GM11168 (cell line): Measurements from ENCODE around the gene FGF21.
"Not testable (repeated sequence)": the region's sequence is repeated elsewhere in the genome, so short reads cannot be mapped to it uniquely, and the experiment has no call there.

ENCODE experiments used
- in situ Hi-C: fragments of 300-500 bp; cut with MboI; formaldehyde crosslinking; loops from one replicate; pipeline ENCODE4 v1.12.0; 2022; ENCODE audit warnings: low sequenced_read_pairs; ENCODE audit not compliant: unreplicated experiment

Gene FGF21, protein sequence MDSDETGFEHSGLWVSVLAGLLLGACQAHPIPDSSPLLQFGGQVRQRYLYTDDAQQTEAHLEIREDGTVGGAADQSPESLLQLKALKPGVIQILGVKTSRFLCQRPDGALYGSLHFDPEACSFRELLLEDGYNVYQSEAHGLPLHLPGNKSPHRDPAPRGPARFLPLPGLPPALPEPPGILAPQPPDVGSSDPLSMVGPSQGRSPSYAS

DNA sequence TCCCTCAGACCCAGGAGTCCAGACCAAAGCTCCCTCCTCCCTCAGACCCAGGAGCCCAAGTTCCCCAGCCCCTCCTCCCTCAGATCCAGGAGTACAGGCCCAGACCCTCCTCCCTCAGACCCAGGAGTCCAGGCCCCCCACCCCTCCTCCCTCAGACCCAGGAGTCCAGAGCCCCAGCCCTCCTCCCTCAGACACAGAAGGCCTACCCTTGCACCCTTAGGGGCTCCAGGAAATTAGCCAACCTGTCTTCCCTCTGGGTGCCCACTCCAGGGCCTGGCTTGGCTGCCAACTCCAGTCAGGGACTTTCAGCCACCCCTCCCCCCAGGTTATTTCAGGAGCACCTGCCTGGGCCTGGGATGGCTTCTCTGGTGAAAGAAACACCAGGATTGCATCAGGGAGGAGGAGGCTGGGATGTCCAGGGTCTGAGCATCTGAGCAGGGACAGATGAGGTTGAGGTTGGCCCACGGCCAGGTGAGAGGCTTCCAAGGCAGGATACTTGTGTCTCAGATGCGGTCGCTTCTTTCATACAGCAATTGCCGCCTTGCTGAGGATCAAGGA, at the start of gene FGF21:
Gene FGF21 (plus strand): TSS at position 441 of the 558 bp plus-strand sequence. CDS start 713 bp downstream, outside the sequence.
- in situ Hi-C loops: no loop called here

DNA sequence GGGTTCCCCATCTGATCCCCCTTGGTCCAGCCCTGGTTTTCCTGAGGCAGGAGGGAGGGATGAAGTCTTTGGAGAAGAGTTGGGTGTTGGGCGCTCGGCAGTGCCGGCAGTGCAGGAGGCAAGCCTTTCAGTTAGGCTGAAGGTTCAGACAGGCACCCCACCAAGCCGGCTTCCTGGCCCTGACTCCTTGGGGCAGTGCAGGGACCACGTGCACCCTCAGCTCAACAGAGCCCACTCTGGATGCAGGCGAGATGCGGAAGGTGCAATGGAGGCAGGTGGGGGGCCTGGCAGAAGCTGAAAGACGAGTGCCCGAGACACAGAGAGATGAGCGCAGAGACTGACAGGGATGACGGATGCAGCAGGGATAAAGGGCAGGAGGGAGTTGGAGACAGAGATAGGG, 46.9 kb upstream of the FGF21 start:
- in situ Hi-C loops: no loop called here

DNA sequence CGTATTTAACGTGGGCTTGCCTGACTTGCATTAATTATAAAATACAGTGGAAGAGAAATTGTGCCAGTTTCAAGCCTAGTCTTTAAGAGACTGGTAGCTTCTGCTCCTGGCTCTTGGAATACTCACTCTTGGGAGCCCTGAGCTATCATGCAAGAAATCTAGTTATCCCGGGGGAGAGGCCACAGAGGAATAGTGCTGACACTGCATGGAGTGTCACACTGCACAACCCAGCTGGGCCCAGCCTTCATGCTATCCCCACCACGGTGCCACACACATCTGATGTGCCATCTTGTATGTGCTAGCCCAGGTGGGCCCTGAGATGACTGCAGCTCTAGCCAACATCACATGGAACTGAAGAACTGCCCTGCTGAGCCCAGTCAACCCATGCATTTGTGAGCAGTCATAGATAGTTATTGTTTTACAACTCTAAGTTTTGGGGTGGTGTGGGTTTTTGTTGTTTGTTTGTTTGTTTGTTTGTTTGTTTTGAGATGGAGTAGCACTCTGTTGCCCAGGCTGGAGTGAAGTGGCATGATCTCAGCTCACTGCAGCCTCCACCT, 44.1 kb upstream of the FGF21 start:
- in situ Hi-C loops: no loop called here

DNA sequence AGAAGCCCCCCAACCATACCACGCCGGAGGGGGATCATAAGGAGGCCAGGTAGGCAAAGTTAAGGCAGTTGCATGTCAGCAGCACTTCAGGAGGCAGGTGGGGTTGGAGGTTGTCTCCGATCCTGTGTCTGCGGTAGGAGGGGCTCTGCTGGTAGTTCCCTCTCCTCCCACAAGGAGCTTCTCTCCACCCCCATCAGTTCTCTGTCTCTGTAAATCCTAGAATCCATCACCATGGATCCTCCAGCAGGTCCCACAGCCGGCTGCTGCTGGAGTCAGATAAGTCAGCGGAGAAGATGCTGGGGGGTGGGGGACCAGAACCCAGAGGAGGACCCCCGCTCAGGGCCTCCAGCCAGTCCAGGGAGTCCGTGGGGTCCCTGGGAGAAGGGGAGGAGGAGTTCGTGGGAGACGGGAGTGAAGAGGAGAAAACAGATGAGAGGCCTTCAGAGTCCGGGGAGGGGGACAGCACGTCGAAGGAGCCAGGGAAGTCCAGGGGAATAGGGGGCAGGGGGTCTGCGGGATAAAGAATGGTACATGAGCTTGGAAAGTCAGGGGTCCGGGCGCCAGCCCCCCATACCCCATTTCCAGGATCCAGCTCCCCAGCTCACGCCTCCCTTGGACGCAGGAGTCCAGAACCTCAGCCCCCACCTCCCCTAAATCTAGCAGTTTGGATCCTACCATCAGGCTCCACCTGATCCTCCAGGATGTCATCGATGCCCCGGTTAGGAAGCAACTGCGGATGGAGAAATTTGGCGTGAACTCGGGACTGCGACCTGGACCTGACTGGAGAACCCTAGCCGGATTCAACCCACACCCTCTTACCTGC, 42.1 kb upstream of the FGF21 start:
- in situ Hi-C loops: no loop called here

DNA sequence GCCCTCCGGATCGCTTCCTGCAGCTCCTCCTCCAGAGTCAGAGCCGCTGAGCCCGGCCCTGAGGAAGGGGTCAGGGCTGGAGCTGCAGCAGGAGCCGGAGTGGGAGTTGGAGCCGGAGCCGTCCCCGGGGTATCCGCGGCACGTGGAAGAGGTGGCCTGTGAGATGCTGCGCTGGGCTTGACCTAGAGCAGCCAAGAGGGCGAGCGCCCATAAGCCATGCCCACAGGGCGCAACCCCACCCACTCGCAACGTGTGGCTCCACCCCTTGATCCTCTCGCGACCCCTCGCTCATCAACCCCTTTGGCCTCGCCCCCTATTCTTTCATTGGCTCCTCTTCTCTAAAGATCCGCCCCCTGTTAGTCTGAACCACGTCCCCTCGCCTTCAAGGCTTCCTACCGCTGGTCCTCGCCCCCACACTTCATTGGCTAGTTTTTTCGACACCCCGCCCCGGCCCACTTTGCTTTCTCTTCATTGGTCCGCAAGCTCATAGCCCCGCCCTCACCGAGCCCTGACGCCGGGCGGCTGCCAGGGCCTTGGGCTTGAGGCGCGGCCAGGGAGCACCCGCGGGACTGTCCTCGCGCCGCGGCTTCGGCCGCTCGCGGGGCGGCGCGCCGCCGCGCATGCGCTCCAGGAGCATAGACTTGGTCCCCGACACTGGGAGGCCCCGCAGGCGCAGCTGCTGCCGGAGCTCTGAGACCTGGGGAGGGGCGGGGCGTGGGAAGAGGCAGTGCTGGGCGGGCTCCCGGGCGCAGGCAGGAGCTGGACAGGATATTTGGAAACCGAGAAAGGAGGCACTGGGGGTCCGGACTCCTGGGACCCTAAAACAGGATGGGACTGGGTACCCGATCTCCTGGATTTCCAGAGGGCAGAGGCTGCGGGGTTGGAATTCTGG, 41.2 kb upstream of the FGF21 start:
- in situ Hi-C loops: no loop called here

DNA sequence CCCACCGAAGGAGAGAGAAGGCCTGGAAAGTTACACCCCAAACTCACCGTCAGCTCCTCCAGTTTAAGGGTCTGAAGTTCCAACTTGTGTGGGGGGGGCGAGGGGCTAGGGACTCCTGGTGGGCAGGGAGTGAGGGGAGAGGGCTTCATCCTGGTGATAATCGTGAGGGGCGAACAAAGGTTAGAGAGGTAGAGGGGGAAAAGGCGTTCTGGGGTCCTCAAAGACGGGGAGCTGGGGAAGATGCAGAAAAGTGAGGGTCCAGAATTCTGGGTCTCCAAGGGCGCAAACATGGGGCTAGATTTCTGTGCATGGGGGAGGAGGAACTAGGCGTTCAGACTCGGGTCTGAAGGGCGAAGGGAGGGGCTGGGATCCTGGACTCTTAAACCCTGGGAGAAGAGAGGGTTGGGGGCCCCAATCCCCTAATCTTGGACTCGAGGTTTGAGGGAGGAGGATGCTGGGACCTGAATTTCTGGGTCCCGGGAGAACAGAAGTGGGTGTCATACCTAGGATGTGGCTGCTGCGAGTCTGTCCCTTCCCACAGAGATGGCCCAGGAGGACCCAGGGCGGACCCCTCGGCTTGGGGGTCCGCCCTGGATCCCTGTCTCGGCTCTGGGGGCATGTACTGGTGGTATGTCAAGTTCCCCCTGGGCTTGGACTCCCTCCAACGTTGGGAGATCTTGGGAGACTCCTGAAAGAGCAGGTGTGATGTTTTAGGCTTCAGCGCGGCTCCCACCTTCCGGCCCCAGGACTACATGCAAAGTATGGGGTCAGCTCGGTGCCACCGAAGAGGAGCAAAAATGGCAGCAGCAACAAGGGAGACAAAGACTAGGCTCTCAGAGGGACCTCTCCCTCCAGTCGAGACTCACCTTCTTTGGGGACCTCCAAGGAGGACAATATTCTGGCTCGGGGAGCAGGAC, 40.3 kb upstream of the FGF21 start:
- in situ Hi-C loops: no loop called here

DNA sequence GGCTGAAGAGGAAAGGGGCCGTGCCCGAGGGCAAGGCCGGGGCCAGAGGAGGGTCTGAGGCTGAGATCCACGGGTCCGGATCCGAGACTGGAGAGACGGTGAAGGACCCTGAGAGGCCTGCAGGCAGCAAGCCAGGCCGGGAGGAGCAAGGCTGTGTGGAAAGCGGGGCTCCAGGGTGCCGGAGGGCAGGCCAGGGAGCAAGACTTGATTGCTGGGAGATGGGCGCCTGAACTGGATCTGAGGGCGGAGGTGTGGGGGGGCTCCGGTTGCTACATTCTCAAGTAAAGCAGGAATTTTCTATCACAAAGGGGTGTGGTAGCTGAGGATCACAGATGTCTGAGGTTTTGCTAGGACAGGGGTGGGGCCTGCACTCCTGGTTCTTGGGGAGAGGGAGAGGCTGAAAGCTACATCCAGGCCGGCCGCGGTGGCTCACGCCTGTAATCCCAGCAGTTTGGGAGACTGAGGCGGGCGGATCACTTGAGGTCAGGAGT, 39.6 kb upstream of the FGF21 start:
- in situ Hi-C loops: no loop called here

DNA sequence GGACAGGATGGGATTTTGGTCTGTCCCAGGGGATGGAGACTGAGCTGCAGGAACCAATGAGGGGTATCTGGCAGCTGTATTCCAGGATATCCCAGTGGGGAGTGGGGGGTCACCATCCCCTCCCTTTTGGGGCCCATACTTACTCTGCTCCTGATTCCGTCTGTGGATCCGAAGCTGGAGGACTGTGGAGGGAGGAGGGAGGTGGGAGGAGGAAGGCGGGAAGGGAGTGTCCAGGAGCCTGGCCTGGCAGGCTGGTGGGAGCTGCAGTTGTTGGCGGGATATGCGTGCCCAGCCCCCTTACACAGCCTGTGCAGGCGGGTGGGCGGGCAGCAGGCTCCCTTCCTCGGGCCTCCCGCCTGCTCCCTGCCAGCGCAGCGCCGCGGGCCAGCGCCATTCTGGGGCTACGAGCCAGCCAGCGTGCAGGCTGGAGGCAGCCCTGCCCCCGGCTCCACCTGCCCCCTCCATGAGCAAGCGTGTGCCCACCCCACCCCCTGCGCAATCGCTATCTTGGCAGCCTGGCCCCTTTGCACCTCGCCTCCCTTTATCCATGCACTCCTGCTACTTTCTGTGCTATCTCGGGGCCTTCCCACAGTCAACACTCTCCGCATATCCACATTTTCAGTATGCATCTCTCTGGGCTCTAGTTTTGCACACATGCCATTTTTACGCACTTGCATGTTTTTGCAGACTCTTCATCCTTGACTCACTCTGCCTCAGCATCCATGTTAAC, 38.6 kb upstream of the FGF21 start:
- in situ Hi-C loops: no loop called here

DNA sequence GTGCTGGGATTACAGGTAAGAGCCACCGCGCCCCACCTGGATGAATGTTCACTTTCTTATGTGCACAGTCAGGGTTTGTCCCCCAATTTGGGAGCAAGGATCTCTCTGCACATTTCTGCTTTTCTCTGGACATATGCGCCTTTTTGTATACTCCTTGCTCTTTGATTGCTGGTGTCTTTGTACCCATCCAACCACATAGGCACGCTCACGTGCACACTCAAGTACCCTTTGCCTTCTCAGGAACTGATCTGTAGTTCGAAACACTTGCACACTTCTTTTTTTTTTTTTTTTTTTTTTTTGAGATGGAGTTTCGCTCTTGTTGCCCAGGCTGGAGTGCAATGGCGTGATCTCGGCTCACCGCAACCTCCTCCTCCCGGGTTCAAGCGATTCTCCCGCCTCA, 37.2 kb upstream of the FGF21 start:
- in situ Hi-C loops: not testable (repeated sequence)

DNA sequence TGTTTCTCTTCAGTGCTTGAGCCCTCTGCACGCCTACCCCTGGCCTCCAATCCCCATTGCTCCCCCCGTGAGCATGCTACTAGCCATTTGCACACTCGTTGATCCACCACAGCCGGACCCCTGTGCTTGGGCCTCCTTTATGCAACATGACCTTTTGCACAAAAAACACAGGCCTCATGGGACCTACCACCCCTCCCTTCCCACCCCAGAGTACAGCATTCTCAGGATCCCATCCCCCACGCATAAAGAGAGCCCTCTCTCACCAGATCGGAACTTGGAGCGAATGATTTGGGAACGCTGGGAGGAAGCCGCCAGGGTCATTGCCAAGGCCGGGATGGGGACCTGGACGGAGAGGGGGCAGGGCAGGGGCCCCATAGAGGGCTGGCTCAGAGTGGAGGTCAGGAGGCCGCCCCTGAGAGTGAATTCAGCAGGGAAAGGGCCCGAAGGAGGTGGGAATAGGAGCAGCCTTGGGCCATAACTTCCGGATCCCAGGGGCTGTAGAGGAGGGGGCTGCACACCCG, 36.6 kb upstream of the FGF21 start:
- in situ Hi-C loops: no loop called here

DNA sequence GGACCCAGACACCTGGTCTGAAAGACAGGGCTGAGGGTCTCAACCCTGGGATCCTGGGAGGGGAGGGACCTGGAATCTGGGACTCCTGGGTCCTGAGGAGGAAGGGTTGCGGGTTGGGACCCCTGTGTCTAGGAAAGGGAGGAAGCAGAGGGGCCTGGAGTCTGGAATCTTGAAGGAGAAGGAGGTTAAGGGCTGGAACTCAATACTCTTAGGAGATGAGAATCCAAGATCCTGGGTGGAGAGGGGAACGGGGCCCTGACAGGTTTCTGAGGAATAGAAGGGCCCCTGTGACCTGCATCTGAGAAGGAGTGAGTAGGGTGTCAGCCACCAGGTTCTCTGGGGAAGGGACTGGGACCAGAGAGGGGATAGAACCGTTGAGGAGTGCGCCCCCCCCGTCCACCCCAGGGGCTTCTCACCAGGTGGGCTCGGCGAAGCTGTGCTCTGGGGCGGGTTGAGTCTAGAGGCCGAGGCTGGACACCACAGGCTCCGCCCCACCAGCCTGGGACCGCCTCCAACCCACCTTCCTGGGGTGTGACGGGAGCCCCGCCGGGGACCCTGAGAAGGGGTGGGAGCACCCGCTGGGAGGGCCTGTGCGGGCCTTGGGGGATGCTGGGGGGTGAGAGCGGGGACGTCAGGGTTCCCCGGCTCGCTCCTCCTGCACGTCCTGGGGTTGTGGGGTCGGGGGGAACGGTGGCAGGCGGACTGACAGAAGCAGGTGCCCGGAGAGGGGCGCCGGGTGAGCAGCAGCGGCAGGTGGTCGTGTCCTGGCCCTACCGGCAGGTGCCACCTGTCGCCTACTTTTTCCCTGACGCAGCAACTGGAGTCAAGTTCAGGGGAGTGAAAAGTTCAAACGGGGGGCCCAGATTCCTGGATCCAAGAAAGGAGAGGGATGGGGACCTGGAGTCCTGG, 35.8 kb upstream of the FGF21 start, which contains the start of gene MAMSTR:
Gene MAMSTR (minus strand): TSS at position 463 of the 909 bp plus-strand sequence. CDS start 694 bp downstream, outside the sequence.
- in situ Hi-C loops: no loop called here

DNA sequence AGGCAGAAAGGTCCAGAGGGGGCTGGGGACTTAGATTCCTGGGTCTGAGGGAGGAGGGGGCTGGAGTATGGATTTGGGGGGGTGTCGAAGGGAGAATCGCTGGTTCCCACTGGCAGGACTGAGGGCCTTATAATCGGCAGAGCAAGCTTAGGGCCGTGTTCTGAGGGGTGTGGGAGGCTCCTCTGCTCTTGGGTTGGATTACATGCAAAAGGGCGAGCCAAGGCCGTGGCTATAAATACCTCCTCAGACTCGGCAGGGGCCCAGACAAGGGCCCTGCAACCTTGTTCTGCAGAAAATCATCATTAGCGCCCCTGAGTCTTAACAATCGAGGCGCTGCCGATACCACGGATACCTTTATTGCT, 35.1 kb upstream of the FGF21 start:
- in situ Hi-C loops: no loop called here

DNA sequence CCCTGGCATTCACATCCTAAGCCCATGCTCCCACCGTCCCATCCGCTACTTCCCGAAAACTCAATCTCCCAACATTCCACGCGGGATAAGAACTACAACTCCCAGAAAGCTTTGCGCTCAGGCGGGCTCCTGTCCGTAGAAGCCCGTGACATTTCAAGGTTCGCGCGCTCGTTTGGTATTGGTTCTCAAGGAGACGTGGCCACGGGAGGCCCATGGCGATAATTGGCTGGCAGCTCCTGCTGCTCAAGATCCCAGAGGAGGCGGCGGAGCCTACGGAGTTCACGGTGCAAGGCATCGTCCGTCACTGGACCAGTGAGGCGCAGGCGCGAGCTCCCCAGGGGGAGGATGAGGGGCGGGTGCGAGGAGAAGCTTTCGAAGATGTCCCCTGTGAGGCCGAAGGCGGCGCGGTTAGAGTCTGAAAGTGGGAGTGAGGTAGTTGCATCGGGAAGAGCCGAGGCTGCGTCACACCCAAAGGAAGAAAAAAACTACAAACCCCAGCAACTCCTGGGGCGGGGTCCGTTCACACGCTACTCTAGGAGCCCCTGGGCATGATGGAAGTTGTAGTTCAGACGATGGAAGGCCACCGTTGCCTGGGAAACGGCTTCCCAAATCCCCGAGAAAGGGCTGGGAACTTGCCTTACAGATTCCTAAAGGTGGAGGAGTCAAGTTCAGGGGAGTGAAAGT, 34.6 kb upstream of the FGF21 start:
- in situ Hi-C loops: no loop called here

DNA sequence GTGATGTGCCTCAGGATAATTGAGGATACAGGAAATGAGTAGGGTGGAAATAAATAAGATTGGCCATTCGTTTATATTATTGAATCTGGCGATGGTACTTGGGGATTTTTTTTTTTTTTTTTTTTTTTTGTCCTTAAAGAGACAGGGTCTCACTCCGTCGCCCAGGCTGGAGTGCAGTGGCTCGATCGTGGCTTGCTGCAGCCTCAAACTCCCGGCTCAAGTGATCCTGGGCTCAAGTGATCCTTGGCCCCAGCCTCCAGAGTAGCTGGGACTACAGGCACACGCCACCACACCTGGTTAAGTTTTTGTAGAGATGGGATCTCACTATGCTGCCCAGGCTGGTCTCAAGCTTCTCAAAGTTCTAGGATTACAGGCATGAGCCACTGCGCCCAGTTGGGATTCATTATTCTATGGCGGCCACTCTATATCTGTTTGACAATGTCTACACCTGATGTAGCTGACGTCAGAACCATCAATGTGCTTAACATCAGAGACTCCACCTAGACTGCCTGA, 33.1 kb upstream of the FGF21 start:
- in situ Hi-C loops: no loop called here

DNA sequence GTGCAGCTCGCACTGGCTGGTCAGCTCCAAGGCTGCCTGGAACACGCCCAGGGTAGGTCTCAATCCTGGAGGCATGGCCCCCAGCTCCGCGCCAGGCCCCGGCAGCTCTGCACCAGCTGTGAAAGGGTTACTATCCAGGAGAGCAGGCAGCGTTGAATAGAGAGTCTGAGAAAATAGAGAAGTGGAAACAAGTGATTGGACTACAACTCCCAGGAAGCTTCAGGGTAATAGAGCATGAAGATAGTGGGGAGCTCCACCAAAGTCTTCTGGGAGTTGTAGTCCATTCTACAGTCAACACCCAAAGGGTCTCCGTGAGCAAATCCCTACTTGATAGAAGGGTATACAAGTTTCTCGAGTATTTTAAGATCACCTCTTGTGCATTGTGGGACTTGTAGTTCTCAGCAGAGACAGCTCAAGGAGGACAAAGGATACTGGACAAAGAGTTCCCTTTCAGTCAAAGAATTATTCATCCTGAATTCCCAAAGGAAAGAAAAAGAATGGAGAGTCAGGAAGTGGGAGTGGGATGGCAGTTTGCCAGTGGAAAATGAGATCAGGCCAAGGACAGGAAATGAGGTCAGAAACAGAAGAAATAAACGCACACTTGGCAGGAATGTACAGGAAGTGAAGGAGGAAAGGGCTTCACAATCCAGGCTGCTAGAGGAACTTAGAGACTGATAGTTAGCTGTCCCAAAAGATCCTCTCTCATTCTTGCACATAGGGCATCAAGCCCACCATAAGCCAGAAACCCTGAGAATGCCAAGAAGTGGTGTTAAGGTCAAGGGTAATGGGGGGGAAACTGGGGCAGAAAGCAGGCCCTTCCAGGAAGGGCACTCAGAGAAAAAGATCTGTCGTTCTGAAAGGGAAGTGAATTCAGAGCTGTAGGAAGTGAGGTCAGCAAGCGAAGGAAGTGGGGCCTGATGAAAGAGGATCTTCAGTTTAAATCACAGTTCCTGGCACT, 30.2 kb upstream of the FGF21 start:
- in situ Hi-C loops: no loop called here
